Upper lobe of left lung (tissue), 6 donors: Measurements from ENCODE around the gene AGXT. TPM values are rescaled to one million over a fixed set of nuclear protein-coding genes. Genes with fewer than 3 reads are reported as not detected.
A peak's percentile ranks its signal among the peaks of the same experiment; 100 is the strongest.

Source experiments
- ATAC-seq, 2 donors: fragments of 200-7000 bp; cut with Tn5 transposase; one replicate each; pipeline ENCODE4 v1.9.1; 2022; ENCODE audit warnings: mild to moderate bottlenecking in 2 of 2, moderate library complexity in 2 of 2; ENCODE audit not compliant: low FRiP score in 2 of 2
- DNase-seq, 2 donors: peaks; one replicate each; pipeline ENCODE4 v3.0.0-alpha.2; 2019 to 2020
- H3K27ac ChIP-seq, 4 donors: fragments of 200-600 bp; sonication (generic); one replicate each; pipeline ENCODE4 v1.5.1; 2016 to 2019
- H3K27me3 ChIP-seq, 4 donors: fragments of 200-600 bp; sonication (generic); one replicate each; pipeline ENCODE4 v1.5.1; 2017 to 2019
- H3K36me3 ChIP-seq, 4 donors: fragments of 200-600 bp; sonication (generic); one replicate each; pipeline ENCODE4 v1.5.1; 2016 to 2019
- H3K4me1 ChIP-seq, 4 donors: fragments of 200-600 bp; sonication (generic); one replicate each; pipeline ENCODE4 v1.5.1; 2018 to 2019
- H3K4me3 ChIP-seq, 4 donors: fragments of 200-600 bp; sonication (generic); one replicate each; pipeline ENCODE4 v1.5.1; 2017 to 2019; ENCODE audit warnings: mild to moderate bottlenecking in 2 of 4, moderate library complexity in 1 of 4
- H3K9me3 ChIP-seq, 4 donors: fragments of 200-600 bp; sonication (generic); one replicate each; pipeline ENCODE4 v1.5.1; 2018 to 2019
- EP300 ChIP-seq, 4 donors: sonication (generic); formaldehyde crosslinking; IDR thresholded peaks; one replicate each; pipeline ENCODE4 v1.5.1; 2017; ENCODE audit warnings: antibody characterized with exemption in 4 of 4, control low read depth in 2 of 4
- POLR2A ChIP-seq, 4 donors: fragments of 450-650 bp; IDR thresholded peaks; one replicate each; pipeline ENCODE4 v1.5.1; 2016 to 2017; ENCODE audit warnings: antibody characterized with exemption in 4 of 4, mild to moderate bottlenecking in 2 of 4
- POLR2AphosphoS5 ChIP-seq, 2 donors: sonication (generic); formaldehyde crosslinking; IDR thresholded peaks; one replicate each; pipeline ENCODE4 v1.5.1; 2017; ENCODE audit warnings: antibody characterized with exemption in 2 of 2
- WGBS, 2 donors: methylation state at CpG; one replicate each; pipeline ENCODE4 v1.1.5; 2017 to 2018; 5-methylcytosine and 5-hydroxymethylcytosine counted together
- total RNA-seq, 6 donors: library from RNA; depleted of rRNA in 4 of 6; stranded (reverse); fragments of >200 nt in 4 of 6; gene quantifications; one replicate each; pipeline versions ENCODE4 v1.1.0 to v1.2.1, GENCODE V29; 2016 to 2021
- TF ChIP-seq, protein P1 (sequence below), 6 experiments: fragments of 450-650 bp in 4 of 6; fragments of 200-600 bp in 2 of 6; sonication (generic) in 2 of 6; IDR thresholded peaks; one replicate each; pipeline ENCODE4 v1.5.1; 2016 to 2019; ENCODE audit warnings: antibody characterized with exemption in 6 of 6
- donor health status: DM: no; HTN: no; CAD: no; lungs with moderate emphysema.
- donor health status: DM: no; HTN: yes; CAD: no; lungs with severe emphysema.

The AGXT gene
- total RNA-seq, 6 donors from 2014 or later, result 0.30 to 0.46 (median 0.44) TPM; not detected in 3

DNA sequence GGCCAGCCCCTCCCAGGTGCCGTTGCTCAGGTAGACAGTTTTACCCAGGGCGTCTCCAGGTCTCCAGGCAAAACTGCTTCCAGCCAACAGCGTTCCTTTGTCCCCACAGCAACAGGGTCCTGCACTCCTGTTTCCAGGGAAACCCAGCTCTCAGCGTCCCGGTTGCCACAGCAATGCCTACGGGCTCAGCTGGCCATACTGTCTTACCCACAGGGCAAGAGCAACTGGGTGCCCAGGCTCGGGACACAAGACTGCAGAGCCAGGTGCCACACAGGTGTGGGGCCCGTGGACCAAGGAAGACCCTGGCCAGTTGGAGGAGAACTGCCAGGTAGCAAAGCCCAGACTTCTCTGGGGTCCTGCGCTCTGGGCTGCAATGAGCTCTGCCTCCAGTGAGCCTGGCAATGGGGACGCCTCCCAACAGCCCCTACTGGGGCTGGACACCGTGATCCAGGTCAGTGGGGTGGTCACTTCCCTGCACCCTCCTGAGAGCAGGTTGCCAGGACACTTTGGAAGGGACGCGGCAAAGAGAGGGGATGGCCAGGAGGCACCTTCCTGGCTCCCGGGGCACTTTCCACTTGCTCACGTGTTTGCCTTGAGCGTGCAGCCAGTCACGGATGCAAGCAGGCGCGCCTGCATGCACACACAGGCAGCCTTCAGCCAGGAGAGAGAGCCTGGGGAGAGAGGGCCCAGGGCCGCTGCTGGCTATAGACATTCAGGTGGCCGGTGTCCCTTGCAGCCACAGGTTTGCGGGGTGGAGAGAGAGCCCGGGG, 37.7 kb downstream of the AGXT start, which contains the start of gene CROCC2:
Gene CROCC2, plus strand, starts transcription at position 196 of the 770 bp plus-strand sequence. Its CDS starts 178 bp downstream, at position 374.
- H3K9me3 ChIP-seq, result no peaks in the 10 kb centered on the region
- H3K4me3 ChIP-seq, result no peak within 1 kb of the TSS
- TF ChIP-seq EP300 (IDR thresholded peaks at IDR 0.05), result no peak
- no peak for TF ChIP-seq POLR2A (IDR thresholded peaks at IDR 0.05)
- TF ChIP-seq POLR2AphosphoS5 (IDR thresholded peaks at IDR 0.05), result no peak
- TF ChIP-seq, protein P1, sequence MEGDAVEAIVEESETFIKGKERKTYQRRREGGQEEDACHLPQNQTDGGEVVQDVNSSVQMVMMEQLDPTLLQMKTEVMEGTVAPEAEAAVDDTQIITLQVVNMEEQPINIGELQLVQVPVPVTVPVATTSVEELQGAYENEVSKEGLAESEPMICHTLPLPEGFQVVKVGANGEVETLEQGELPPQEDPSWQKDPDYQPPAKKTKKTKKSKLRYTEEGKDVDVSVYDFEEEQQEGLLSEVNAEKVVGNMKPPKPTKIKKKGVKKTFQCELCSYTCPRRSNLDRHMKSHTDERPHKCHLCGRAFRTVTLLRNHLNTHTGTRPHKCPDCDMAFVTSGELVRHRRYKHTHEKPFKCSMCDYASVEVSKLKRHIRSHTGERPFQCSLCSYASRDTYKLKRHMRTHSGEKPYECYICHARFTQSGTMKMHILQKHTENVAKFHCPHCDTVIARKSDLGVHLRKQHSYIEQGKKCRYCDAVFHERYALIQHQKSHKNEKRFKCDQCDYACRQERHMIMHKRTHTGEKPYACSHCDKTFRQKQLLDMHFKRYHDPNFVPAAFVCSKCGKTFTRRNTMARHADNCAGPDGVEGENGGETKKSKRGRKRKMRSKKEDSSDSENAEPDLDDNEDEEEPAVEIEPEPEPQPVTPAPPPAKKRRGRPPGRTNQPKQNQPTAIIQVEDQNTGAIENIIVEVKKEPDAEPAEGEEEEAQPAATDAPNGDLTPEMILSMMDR (IDR thresholded peaks at IDR 0.05), result no peak
- peaks cover 0 to 7% (median 0%) of the 10 kb centered on the region in 4 donors for H3K4me1 ChIP-seq
- WGBS, 2 donors, result 55 to 67% methylated on average over 6 to 21 of the region's 23 CpGs
- no peaks in the 10 kb centered on the region for H3K27me3 ChIP-seq
- DNase-seq, result peak in 1 of 2 donors; percentile 69
- no peaks in the 10 kb centered on the region for H3K36me3 ChIP-seq
- H3K27ac ChIP-seq, result no peak within 1 kb of the TSS
- ATAC-seq, result peak in 1 of 2 donors; percentile 7

DNA sequence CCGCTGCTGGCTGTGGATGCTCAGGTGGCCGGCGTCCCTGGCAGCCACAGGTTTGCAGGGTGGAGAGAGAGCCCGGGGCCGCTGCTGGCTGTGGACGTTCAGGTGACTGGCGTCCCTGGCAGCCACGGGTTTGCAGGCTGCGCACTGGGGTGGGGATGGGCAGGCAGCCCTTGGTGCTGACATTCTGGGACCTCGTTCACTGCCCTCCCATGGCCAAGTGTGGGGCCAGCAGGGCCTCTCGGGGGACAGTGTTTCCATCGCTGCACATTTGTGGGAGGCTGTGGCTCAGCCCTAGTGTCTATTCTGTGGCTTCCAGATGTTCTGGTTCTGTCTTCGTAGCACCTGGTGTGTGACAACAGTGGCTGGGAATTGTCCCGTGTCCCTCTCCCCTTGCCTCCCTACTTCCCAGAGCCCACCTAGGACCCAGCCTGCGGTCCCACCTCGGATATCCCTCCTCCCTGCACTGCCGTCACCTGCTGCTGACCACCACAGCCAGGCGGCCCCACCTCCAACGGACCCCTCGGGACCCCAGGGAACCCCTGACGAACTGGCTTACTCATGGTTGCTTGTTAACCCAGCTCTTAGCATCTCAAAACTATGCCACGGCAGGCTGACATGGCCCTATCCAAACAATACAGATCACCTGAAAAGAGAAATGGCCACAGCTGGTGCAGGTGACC, 38.4 kb downstream of the AGXT start:
- 66 to 92% methylated on average over 10 to 22 of the region's 22 CpGs for WGBS, 2 donors
- H3K27ac ChIP-seq, result no peak overlapping the region
- H3K27me3 ChIP-seq, result no peaks in the 10 kb centered on the region
- no peak for TF ChIP-seq EP300 (IDR thresholded peaks at IDR 0.05)
- TF ChIP-seq, protein P1 (IDR thresholded peaks at IDR 0.05), result no peak
- no peak for TF ChIP-seq POLR2A (IDR thresholded peaks at IDR 0.05)
- TF ChIP-seq POLR2AphosphoS5 (IDR thresholded peaks at IDR 0.05), result no peak
- no peaks in the 10 kb centered on the region for H3K36me3 ChIP-seq
- H3K4me1 ChIP-seq, result peaks cover 0 to 7% (median 0%) of the 10 kb centered on the region in 4 donors
- ATAC-seq, result no peak
- DNase-seq, result peak in 1 of 2 donors; percentile 58
- H3K9me3 ChIP-seq, result no peaks in the 10 kb centered on the region
- H3K4me3 ChIP-seq, result no peak overlapping the region

DNA sequence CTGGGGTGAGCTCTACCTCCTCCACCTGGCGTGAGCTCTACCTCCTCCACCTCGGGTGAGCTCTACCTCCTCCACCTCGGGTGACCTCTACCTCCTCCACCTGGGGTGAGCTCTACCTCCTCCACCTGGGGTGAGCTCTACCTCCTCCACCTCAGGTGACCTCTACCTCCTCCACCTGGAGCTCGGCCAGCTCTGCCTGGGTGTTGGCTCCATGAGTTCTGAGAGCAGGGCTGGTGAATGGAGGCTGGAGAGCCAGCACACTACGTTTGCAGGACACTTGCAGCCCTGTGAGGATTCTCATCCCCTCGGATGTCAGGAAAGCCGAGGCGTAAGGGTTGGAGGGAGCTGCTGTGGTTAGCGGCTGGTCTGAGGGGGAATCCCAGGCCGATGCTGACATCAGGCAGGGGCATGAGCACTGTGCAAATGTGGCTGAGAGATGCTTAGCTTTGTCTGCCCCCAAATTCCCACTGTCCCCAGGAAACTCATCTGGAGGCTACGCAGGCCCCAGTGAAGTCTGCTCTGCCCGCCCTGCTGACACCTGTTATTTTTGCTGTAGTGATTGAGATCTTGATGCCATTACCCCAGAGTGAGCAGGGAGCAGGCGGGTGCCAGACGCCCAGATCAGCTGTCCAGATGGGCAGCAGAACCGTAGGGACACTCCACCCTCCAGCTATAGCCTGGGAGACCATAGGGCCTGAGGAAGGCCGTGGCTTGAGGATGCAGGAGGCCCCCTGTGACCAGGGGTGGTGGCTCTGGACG, 40.8 kb downstream of the AGXT start:
- TF ChIP-seq POLR2AphosphoS5 (IDR thresholded peaks at IDR 0.05), result no peak
- no peak for TF ChIP-seq POLR2A (IDR thresholded peaks at IDR 0.05)
- TF ChIP-seq EP300 (IDR thresholded peaks at IDR 0.05), result no peak
- no peak overlapping the region for H3K27ac ChIP-seq
- H3K36me3 ChIP-seq, result no peaks in the 10 kb centered on the region
- peaks cover 11 to 18% (median 15%) of the 10 kb centered on the region in 4 donors for H3K4me1 ChIP-seq
- no peak for ATAC-seq
- no peak overlapping the region for H3K4me3 ChIP-seq
- no peaks in the 10 kb centered on the region for H3K9me3 ChIP-seq
- peak in 1 of 2 donors; percentile 36 for DNase-seq
- no peaks in the 10 kb centered on the region for H3K27me3 ChIP-seq
- 64 to 67% methylated on average over 3 to 17 of the region's 17 CpGs for WGBS, 2 donors

DNA sequence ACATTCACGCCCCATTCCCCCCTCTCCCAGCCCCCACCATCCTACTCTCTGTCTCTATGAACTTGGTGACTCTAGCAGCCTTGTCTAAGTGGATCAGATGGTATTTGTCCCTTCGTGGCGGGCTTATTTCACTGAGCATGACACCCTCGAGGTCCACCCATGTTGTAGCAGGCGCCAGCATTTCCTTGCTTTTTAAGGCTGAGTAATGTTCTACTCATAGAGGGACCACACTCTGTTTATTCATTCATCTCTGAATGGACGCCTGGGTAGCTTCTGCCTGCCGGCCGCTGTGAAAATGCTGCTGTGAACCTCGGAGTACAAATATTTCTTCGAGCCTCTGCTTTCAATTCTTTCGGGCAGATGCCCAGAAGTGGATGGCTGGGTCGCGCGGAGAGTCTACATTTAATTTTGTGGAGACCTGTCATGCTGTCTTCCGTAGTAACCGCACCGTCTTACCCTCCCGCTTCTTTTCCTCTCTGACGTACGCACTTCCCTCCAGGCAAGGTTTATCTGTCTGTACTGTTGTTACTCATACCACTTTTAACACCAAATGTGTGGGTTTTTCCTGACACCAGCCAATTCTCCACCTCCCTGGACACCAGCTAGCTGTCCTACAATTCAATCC, 43.1 kb downstream of the AGXT start:
- H3K9me3 ChIP-seq, result no peaks in the 10 kb centered on the region
- no peak overlapping the region for H3K27ac ChIP-seq
- DNase-seq, result no peak
- TF ChIP-seq POLR2A (IDR thresholded peaks at IDR 0.05) (no peak), EP300 (IDR thresholded peaks at IDR 0.05) (no peak), POLR2AphosphoS5 (IDR thresholded peaks at IDR 0.05) (no peak)
- TF ChIP-seq, protein P1 (IDR thresholded peaks at IDR 0.05), result no peak
- peaks cover 0 to 5% (median 0%) of the 10 kb centered on the region in 4 donors for H3K27me3 ChIP-seq
- H3K4me1 ChIP-seq, result peaks cover 17 to 30% (median 24%) of the 10 kb centered on the region in 4 donors
- H3K36me3 ChIP-seq, result no peaks in the 10 kb centered on the region
- no peak for ATAC-seq
- H3K4me3 ChIP-seq, result no peak overlapping the region
- 82 to 90% methylated on average over 19 to 20 of the region's 20 CpGs for WGBS, 2 donors
